GM18867 (cell line): ENCODE data around the gene IL16.

Experiments used
- ATAC-seq: cut with Tn5 transposase; IDR thresholded peaks from one replicate; pipeline ENCODE4 v1.9.1; 2021; ENCODE audit warnings: mild to moderate bottlenecking, moderate library complexity; ENCODE audit not compliant: unreplicated experiment

The IL16 gene

DNA sequence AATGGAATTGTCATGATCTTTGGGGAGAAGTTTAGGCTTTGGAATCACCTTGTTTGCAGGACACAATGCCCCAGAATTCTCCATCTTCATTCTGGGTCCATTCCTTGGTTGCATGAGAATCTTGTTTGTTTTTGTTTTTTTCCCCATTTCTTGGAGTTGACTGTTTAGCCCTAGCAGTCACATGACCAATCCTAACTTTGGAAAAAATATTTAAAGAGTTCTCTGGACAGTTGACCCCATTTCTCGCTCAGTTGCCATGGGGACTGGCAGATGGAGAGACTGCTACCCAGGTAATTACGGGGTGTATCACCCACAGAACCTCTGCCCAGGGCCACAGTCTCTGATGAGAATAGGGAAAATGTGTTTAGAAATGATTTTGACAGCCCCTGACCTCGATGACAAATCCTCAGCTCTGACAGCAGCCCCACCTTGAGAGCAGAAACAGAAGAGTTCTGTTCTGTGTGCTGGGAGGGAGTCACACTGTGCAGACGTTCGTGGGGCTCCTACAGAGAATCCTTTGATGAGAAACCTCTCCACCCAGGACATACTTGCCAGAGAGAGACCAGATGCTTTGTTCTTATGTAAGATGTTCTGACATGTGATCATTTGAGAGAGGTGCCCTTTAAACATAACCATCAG is 57.7 kb downstream of the IL16 start:
- ATAC-seq: no peak

DNA sequence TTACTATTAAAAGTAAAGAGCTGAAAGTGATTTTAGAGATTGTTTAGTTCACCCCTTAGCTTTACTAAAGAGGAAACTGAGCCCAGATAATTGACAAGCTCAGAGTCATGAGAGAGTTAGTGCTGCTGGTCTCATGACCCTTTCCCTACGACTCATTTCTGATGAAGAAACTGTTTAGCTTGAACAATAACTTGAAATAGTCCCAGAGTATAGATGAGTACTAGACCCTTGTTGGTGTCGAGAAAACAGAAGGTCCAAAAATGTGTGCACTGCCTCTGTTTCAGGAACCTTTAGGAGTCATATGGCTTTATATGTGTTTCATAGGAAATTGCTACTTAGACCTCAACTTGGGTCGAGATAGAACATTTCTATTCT is 58.2 kb downstream of the IL16 start:
- ATAC-seq: no peak

DNA sequence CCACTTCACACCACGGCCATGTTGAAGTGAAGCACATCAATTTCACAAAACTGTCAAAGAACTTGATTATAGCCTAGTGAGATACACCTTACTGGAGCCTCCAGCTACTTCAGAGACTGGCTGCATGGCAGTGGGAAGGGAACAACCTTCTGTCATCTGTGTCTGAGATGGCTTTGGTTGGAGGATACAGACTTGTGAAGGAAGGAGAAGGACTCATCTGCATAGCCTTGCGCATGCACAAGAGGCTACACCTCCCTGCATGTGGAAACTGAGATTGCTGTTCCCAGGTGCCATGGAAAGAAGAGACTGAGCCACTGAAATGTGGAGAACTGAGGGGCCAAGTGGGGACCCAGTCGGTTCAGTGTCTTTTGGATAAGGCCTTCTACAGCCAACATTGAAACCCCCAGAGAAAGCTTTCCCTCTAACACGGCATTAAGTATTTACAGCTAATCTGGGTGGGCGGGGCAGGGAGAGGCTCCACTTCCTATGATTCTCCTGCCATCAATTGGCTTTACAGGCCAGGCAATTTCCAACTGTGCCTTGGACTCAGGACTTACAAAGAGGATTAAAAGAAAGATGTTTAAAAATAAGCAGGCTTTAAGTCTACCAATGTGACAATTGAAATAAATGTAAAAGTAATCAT is 58.8 kb downstream of the IL16 start:
- no peak for ATAC-seq

DNA sequence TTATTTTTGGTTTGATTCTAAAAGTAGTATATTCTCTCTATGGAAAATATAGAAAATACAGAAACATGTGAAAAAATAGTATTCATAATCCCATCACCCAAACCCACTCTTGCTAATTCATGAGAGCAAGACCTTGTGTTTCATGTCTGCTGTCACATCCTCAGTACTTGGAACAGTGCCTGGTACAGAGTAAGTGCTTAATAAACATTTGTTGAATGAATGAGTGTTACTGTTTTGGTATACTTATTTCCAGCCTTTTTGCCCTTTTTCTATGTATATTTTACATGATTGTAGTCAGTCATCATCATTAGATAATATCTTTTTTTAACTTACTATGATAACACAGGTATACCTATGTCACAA is 59.3 kb downstream of the IL16 start:
- no peak for ATAC-seq

DNA sequence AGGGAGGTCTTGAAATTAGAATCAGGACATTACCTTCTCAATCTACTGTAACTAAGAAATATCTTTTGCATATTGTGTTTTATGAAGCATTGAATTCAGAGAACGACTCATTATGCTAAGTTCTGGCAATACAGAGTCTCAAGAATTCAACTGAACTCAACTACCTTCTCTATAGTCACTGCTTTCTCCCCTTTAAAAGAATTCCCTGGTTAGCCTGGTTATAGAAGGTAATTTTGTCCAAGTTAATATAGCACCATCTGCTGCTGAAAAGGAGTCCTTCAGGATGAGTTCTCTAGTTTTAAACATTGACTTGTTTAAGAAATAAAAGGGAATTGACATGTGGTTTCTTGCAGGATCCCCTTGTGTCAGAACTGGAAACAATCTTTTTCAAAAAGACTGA is 60.2 kb downstream of the IL16 start:
- no peak for ATAC-seq

GRCh38 chr15:81257435-81257834 is 60.8 kb downstream of the IL16 start:
- no peak for ATAC-seq

GRCh38 chr15:81258455-81258854 is 61.8 kb downstream of the IL16 start:
- ATAC-seq: no peak

- no peak for ATAC-seq
Measured at GRCh38 chr15:81259760-81260298, 63.1 kb downstream of the IL16 start.

DNA sequence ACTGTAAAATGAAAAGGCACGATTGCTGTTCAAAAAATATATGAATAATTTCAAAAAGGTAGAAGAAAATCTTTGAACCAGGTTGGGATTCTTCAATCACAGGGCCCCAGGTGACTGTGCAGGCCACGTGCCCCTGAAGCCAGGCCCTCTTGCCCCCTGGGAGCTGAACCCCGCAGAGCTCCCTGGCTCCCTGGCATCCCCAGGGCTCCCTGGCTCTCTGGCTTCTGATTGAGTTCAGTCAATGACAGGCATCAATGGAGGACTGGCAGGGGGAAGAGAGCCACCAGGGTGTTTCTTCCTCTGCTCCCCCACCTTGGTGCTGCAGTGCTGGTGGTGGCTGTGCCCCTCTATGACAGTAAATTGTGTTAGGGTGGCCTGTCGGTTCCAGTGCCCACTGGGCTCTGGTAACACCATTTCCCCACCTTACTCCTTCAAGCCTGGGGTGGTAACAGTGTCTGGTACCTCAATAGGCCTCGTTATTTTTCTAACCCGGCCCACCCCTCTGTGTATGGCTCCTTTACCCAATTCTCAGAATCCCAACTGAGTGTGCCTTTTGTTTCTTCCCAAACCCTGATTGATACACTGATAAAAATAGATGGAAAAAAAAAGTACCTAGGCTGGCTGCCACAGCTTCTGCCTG is 64.6 kb downstream of the IL16 start:
- no peak for ATAC-seq

- ATAC-seq: no peak
Measured at GRCh38 chr15:81263477-81263876, 66.8 kb downstream of the IL16 start.

DNA sequence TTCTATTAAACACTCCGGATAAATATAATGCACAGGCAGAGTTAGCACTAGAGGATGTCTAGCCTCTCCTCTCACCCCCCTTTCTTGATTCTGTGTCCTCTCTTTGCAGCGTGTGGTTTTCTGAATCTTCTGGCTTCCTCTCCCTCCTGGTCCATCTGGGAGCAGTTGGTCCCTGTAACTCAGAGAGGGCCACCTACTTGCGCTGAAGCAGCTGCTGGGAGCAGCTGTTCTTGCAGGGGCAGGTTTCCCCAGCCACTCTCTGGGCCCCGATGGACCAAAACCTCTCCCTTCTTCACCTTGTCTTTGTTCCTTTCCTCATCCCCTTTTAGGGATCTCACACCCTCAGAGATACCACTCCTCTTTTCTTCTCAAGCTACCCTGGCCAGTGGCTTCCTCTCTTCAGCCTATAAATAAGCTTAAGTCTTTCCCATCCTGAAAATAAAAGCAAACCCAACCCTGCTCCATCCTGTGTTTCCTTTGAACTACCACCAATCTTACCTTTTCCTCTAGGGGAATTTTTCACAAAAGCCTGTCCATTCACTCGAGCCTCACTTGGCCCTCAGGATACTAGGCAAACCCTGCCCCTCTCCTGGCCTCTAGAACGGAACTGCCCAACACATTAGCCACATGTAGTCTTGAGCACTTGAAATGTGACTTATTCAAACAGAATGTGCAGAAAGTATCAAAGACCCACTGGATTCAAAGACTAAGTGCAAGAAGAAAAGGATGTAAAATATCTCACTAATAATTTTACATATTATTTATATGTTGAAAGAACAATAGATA is 67.6 kb downstream of the IL16 start:
- no peak for ATAC-seq

DNA sequence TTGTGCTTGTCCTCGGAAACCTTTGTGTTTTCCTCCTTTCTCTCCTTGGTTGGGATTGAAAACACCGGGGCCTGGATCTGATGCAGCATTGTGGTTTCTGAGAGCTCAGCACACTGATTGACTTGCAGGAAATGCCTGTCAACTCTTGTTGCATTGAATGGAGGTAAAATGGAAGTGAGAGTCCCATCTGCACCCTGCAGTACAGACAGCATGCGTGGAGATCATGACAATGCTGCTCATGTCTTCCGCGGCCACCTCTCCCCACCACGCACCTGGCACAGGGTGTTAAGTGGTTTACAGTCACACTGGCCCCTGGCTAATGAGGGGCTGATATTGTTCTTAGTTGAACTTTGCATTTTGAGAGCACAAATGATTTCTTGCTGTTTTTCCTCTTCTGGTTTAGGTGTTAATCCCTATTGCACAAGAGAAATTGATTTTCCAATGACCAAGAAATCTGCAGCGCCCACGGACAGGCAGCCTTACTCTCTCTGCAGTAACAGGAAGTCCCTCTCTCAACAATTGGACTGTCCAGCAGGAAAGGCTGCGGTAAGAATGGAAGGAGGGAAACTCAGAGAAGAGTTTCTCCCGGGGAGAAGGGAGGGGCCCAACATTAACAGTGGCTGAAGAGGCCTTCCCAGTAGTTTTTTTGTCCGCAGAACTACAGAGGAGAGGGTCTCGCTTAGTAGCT is 68.7 kb downstream of the IL16 start:
- peak; percentile 46 for ATAC-seq

DNA sequence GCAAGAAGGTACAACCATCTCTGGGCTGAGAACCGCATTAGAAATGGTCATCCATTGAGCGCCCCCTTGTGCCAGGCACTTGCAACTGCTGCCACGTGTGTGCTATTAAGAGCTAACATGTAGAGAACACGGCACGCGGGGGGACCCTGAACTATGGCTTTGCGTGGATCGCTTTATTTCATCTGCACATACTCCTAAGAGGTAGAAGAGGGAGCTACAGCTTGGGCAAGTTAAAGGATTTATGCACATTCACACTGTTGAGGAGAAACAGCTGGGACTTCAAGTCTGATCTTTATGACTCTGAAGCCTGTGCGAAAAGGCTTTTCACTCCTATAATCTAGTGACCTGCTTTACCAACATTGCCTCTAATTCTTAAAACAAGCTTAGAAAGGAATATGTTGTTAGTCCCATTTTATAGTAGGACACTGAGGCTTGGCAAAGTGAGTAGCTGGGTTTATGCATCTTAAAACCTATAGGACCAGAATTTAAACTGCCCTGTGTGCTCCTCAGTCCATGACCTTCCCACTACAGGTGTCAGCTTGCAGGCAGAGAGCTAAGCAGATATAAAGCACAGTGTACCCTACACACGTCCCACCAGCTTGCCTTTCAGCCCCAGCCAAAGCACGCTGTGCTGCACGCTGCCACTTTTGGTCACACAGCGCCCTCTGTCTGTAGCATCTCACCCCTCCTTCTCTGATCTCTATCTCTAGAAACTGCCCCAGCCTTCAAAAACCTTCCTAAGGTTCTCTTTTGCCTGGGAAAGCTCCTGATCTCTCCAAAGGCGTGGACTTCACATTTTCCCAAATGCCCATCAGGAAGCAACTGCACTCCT is 69.5 kb downstream of the IL16 start:
- ATAC-seq: peak; percentile 79

- no peak for ATAC-seq
Measured at GRCh38 chr15:81268340-81268739, 71.7 kb downstream of the IL16 start.

GRCh38 chr15:81268881-81269601 is 72.4 kb downstream of the IL16 start:
- ATAC-seq: no peak

GRCh38 chr15:81270188-81270587 is 73.5 kb downstream of the IL16 start:
- ATAC-seq: no peak

DNA sequence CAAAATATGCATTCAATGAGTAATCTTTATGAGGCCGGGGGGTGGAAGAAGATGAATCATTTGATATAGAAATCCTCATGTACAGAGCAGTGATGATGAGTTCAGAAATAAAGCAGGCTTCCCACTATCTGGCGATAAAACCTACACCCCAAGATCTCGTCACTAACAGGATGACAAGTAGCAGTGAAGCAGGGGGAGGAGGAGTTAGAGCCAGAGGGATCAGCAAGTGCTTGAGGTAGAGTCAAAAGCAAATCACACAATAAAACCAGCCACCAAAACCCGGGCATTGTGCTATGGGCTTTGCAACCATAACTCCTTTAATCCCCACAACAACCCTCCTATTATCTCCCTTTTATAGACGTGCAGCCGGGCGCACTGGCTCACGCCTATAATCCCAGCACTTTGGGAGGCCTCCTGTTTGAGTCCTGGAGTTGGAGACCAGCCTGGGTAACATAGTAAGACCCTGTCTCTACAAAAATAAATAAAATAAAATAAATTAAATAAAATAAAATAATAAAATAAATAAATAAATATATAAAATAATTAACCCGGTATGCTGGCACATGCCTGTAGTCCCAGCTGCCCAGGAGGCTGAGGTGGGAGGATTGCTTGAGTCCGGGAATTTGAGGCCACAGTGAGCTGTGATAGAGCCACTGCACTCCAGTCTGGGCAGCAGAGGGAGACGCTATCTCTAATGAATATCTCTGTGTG is 74.3 kb downstream of the IL16 start:
- ATAC-seq: no peak

- no peak for ATAC-seq
Measured at GRCh38 chr15:81271761-81272644, 75.3 kb downstream of the IL16 start.
